K562 (cell line): ENCODE data around the gene DOCK3. TPM values are rescaled to one million over a fixed set of nuclear protein-coding genes. Genes with fewer than 3 reads are reported as not detected.

Source experiments
- ATAC-seq: fragments of 200-7000 bp; cut with Tn5 transposase; 3 replicates; pipeline ENCODE4 v1.9.1; 2020; ENCODE audit warnings: moderate library complexity
- BruUV-seq: library from RNA; stranded (reverse); fragments of 400-500 nt; replicated peaks from 2 replicates; lab custom pipeline; 2021; lab: Mats Ljungman, UMichigan
- CTCF ChIA-PET: fragments of 300-600 bp; formaldehyde crosslinking; extraction: SDS; loops from one replicate; lab custom pipeline; 2021; ENCODE audit warnings: low intra/inter-chr PET ratio; lab: Yijun Ruan, JAX
- POLR2A ChIA-PET: fragments of 300-600, 350-650 bp; sonication (Branson Sonifier 250); formaldehyde crosslinking; extraction: SDS; loops from one replicate; lab custom pipeline; 2021; ENCODE audit warnings: antibody characterized with exemption, inconsistent platforms; lab: Yijun Ruan, JAX
- DNase-seq, 4 experiments: peaks; one replicate each; pipeline versions ENCODE4 v3.0.0 to v3.0.0-alpha.2; 2011 to 2018; ENCODE audit warnings: low spot score in 3 of 4, mixed read lengths in 3 of 4; ENCODE audit errors: extremely low read depth in 1 of 4
- FAIRE-seq: peaks from 2 replicates; lab custom pipeline; 2011; peaks lifted over from hg19 to GRCh38; lab: Jason Lieb, UNC
- H2AFZ ChIP-seq: 2 replicates; pipeline ENCODE4 v1.6.0; 2011; ENCODE audit warnings: low read depth, low read length, control low read depth, inconsistent platforms
- H3K27ac ChIP-seq: fragments of 200-600 bp; 3 replicates; pipeline ENCODE4 v1.8.0; 2011; ENCODE audit warnings: low read depth, mild to moderate bottlenecking, control low read depth, inconsistent platforms, low read length, moderate library complexity, mixed read lengths; ENCODE audit errors: extremely low read depth
- H3K27me3 ChIP-seq, 2 experiments: fragments of 300-600 bp in 1 of 2; 2 replicates in 1 of 2; 3 replicates in 1 of 2; pipeline versions ENCODE4 v1.6.0 to v1.8.0; 2011; ENCODE audit warnings: inconsistent platforms in 2 of 2, low read length in 2 of 2, mild to moderate bottlenecking in 1 of 2, mixed read lengths in 1 of 2, moderate library complexity in 1 of 2; ENCODE audit not compliant: control insufficient read depth in 2 of 2, insufficient read depth in 2 of 2
- H3K36me3 ChIP-seq: fragments of 300-600 bp; 3 replicates; pipeline ENCODE4 v1.8.0; 2011; ENCODE audit warnings: mild to moderate bottlenecking, low read length, inconsistent platforms; ENCODE audit not compliant: control insufficient read depth, insufficient read depth
- H3K4me1 ChIP-seq, 2 experiments: fragments of 200-600 bp in 1 of 2; replicated peaks in 1 of 2; 2 replicates in 1 of 2; 3 replicates in 1 of 2; pipeline versions ENCODE4 v1.5.1 to v1.8.0; 2011; ENCODE audit warnings: inconsistent platforms in 2 of 2, low read length in 2 of 2, mild to moderate bottlenecking in 1 of 2, mixed read lengths in 1 of 2, moderate library complexity in 1 of 2; ENCODE audit not compliant: control insufficient read depth in 2 of 2, insufficient read depth in 2 of 2
- H3K4me2 ChIP-seq: 2 replicates; pipeline ENCODE4 v1.6.1; 2011; ENCODE audit warnings: low read length, control low read depth, inconsistent platforms, mixed read lengths; ENCODE audit not compliant: insufficient read depth
- H3K4me3 ChIP-seq: fragments of 200-600 bp; sonication (generic), shearing (Covaris generic); 2 replicates; pipeline ENCODE4 v1.5.1; 2016; ENCODE audit warnings: control low read depth, inconsistent platforms
- H3K79me2 ChIP-seq: fragments of 200-600 bp; 3 replicates; pipeline ENCODE4 v1.8.0; 2011; ENCODE audit warnings: low read length, inconsistent platforms; ENCODE audit not compliant: control insufficient read depth, insufficient read depth
- H3K9ac ChIP-seq, 2 experiments: 2 replicates each; pipeline versions ENCODE4 v1.6.0 to v1.6.1; 2011; ENCODE audit warnings: low read depth in 2 of 2, low read length in 2 of 2, control low read depth in 1 of 2, inconsistent platforms in 1 of 2, mild to moderate bottlenecking in 1 of 2, mixed read lengths in 1 of 2; ENCODE audit not compliant: insufficient read depth in 1 of 2
- H3K9me1 ChIP-seq: one replicate; pipeline ENCODE4 v1.6.0; 2011; ENCODE audit warnings: inconsistent platforms, mild to moderate bottlenecking, low read length, moderate library complexity; ENCODE audit not compliant: control insufficient read depth, insufficient read depth
- H3K9me3 ChIP-seq: replicated peaks from 2 replicates; pipeline ENCODE4 v1.5.1; 2011; ENCODE audit warnings: low read depth, low read length, inconsistent platforms; ENCODE audit not compliant: control insufficient read depth, insufficient read depth
- H4K20me1 ChIP-seq: replicated peaks from 2 replicates; pipeline ENCODE4 v1.6.1; 2011; ENCODE audit warnings: low read length, inconsistent platforms, mixed read lengths; ENCODE audit not compliant: control insufficient read depth, insufficient read depth
- DDX20 ChIP-seq: fragments of 450-650 bp; IDR thresholded peaks from 2 replicates; pipeline ENCODE4 v1.6.1; 2016; ENCODE audit warnings: missing genetic modification characterization, low read depth, mild to moderate bottlenecking, missing compliant biosample characterization, moderate library complexity
- HNRNPL ChIP-seq: fragments of 200-400 bp; formaldehyde crosslinking; IDR thresholded peaks from 2 replicates; pipeline ENCODE4 v1.6.1; 2017; ENCODE audit warnings: low read depth, mild to moderate bottlenecking, low read length
- PBX2 ChIP-seq, 2 experiments: IDR thresholded peaks in 1 of 2; conservative IDR thresholded peaks in 1 of 2; 2 replicates each; pipeline ENCODE4 v1.6.1; 2016; ENCODE audit warnings: low read depth in 2 of 2, mild to moderate bottlenecking in 1 of 2, missing compliant biosample characterization in 1 of 2, missing genetic modification characterization in 1 of 2, moderate library complexity in 1 of 2
- REST ChIP-seq, 2 experiments: fragments of 450-650 bp; formaldehyde crosslinking in 1 of 2; IDR thresholded peaks; 2 replicates each; pipeline versions ENCODE4 v1.4.0 to v1.6.1; 2014 to 2020; ENCODE audit warnings: mild to moderate bottlenecking in 2 of 2, borderline replicate concordance in 1 of 2, low read depth in 1 of 2
- SMAD1 ChIP-seq: fragments of 150-350 bp; IDR thresholded peaks from 2 replicates; pipeline ENCODE4 v1.6.1; 2014; ENCODE audit warnings: low read length, low read depth; ENCODE audit not compliant: partially characterized antibody
- WGBS: fragments of 100-300 bp; shearing (Covaris generic); methylation state at CpG from one replicate; pipeline ENCODE4 v1.1.6; 2016; ENCODE audit warnings: low coverage, mixed read lengths; ENCODE audit not compliant: insufficient coverage; ENCODE audit errors: missing lambda C conversion rate; 5-methylcytosine and 5-hydroxymethylcytosine counted together
- in situ Hi-C: fragments of 300-500 bp; cut with MboI; formaldehyde crosslinking; loops from 4 replicates; pipeline ENCODE4 v1.15.0; 2018; ENCODE audit warnings: inconsistent platforms, mixed read lengths
- intact Hi-C: fragments of 100-400 bp; cut with micrococcal nuclease; formaldehyde crosslinking; loops from 2 replicates; pipeline ENCODE4 v1.14.2; 2022
- polyA plus RNA-seq, 8 experiments: library from polyadenylated mRNA; depleted of rRNA in 4 of 8; stranded (reverse) in 5 of 8; unstranded in 3 of 8; fragments of >200 nt; fragmentation: Nextera tagmentation in 2 of 8; fragmentation: Illumina TruSeq in 1 of 8; extraction: Ambion mirVana in 2 of 8; extraction: Trizol in 1 of 8; gene quantifications; 2 replicates each; pipeline versions ENCODE4 v1.2.1 to v1.2.3, GENCODE V29; 2011 to 2014; ENCODE audit warnings: inconsistent platforms in 1 of 8, missing spikeins in 1 of 8
- total RNA-seq, 7 experiments: library from RNA; depleted of rRNA in 6 of 7; stranded (reverse); fragments of >200 nt in 6 of 7; fragmentation: Illumina TruSeq in 2 of 7; extraction: Trizol in 2 of 7; gene quantifications; 2 replicates each; pipeline versions ENCODE4 v1.2.1 to v1.2.3, GENCODE V29; 2011 to 2021; ENCODE audit warnings: low replicate concordance in 1 of 7
- TF ChIP-seq, protein P1 (sequence below): sonication (generic); formaldehyde crosslinking; IDR thresholded peaks from 2 replicates; pipeline ENCODE4 v1.8.1; 2023; ENCODE audit warnings: mild to moderate bottlenecking, missing genetic modification reagents

DOCK3 gene
- total and polyA plus RNA-seq, 9 of the 15 experiments (the other 6 are each of a cell fraction or from before 2014, with no cell fraction given): under 0.01 to 0.03 (median 0.01) TPM; not detected in 4

DNA sequence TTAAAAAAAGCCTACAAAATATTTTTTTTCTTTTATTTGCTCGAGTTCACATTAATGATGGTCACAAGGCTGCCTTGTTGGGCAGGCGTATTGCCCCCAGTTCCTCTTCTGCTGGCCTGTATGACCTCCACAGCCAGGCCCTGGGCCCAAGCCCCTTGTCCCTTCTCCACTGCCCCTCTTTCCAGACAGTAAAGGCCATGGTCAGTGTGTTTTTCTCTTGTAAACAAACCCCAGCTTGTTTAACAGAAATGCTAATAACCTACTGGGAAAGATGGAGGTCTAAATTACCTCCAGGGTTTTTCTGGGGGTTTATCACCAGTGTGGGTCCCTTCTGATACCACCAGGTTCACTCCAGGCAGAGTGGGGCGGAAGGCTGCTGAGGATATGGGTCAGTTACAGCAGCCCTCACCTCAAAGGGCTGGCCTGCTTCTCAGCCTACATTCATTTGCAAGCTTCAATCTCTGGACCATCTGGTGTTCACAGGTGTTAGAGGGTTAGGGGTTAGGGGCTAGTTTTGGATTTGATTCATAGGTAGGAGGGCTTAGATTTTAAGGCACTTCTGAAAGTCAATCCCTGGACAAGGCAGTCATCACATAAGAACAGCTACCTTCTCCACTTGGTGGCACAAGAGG is 708.3 kb downstream of the DOCK3 start:
- ATAC-seq (no peak), DNase-seq (no peak), FAIRE-seq (no peak)
- Histone ChIP-seq H3K4me2 (peak overlapping the region; percentile 29; the same call in 1 of the 2 replicates), H3K27me3 (peaks cover 0 to 7% of the 10 kb centered on the region in 2 experiments; a peak in 2 of 5 replicates), H3K36me3 (peaks cover 17% of the 10 kb centered on the region), H2AFZ (no peak overlapping the region), H3K4me3 (no peak overlapping the region), H3K27ac (no peak overlapping the region), H3K4me1 (peaks cover 8 to 18% of the 10 kb centered on the region in 2 experiments), H3K9me3 (no peaks in the 10 kb centered on the region), H3K9ac (no peak overlapping the region; a peak in 1 of 4 replicates), H3K9me1 (peaks cover 12% of the 10 kb centered on the region), H4K20me1 (peaks cover 6% of the 10 kb centered on the region; the same call in 1 of the 2 replicates), H3K79me2 (peaks cover 37% of the 10 kb centered on the region)
- 100% methylated on average over 2 of the region's 3 CpGs for WGBS
- intact Hi-C loops (loop anchor here (10.0 kb wide), 1 partner anchor 768 kb away; the partner anchor contains the start of genes CISH and MAPKAPK3), in situ Hi-C loops (no loop called here)
- ChIA-PET POLR2A (interaction anchor here (0.6 kb wide), 2 partner anchors 11 to 920 kb away, joined by 3 read pairs; no protein-coding TSS in a partner anchor), CTCF (no interaction called here)
- BruUV-seq: no TSS peak
- TF ChIP-seq REST (IDR thresholded peaks at IDR 0.05; ENCODE audit: borderline replicate concordance): no peak
- TF ChIP-seq REST (CRISPR knock-in tag; IDR thresholded peaks at IDR 0.05; ENCODE audit: low read depth): no peak
- no peak for TF ChIP-seq DDX20 (tag)
- TF ChIP-seq HNRNPL: no peak
- no peak for TF ChIP-seq PBX2 (CRISPR knock-in tag; IDR thresholded peaks at IDR 0.05; ENCODE audit: low read depth)
- no peak for TF ChIP-seq PBX2 (tag; conservative IDR thresholded peaks at IDR 0.05; ENCODE audit: low read depth)
- TF ChIP-seq SMAD1: no peak
- TF ChIP-seq, protein P1, sequence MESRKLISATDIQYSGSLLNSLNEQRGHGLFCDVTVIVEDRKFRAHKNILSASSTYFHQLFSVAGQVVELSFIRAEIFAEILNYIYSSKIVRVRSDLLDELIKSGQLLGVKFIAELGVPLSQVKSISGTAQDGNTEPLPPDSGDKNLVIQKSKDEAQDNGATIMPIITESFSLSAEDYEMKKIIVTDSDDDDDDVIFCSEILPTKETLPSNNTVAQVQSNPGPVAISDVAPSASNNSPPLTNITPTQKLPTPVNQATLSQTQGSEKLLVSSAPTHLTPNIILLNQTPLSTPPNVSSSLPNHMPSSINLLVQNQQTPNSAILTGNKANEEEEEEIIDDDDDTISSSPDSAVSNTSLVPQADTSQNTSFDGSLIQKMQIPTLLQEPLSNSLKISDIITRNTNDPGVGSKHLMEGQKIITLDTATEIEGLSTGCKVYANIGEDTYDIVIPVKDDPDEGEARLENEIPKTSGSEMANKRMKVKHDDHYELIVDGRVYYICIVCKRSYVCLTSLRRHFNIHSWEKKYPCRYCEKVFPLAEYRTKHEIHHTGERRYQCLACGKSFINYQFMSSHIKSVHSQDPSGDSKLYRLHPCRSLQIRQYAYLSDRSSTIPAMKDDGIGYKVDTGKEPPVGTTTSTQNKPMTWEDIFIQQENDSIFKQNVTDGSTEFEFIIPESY: no peak
